IgD-negative memory B cell (primary cell): Measurements from ENCODE around the gene SLC5A6. TPM values are rescaled to one million over a fixed set of nuclear protein-coding genes. Genes with fewer than 3 reads are reported as not detected.

Source experiments
- H3K27ac Mint-ChIP-seq, 3 donors: one replicate each; pipeline ENCODE4 v1.8.0; 2020 to 2022; ENCODE audit warnings: mild to moderate bottlenecking in 3 of 3, mixed read lengths in 3 of 3, moderate library complexity in 1 of 3
- H3K27me3 Mint-ChIP-seq: one replicate; pipeline ENCODE4 v1.8.0; 2021; ENCODE audit warnings: mixed read lengths
- H3K36me3 Mint-ChIP-seq: one replicate; pipeline ENCODE4 v1.8.0; 2020; ENCODE audit warnings: mild to moderate bottlenecking, mixed read lengths
- H3K4me1 Mint-ChIP-seq, 3 donors: one replicate each; pipeline ENCODE4 v1.8.0; 2020 to 2022; ENCODE audit warnings: mixed read lengths in 3 of 3, mild to moderate bottlenecking in 1 of 3
- H3K4me3 Mint-ChIP-seq, 4 donors: one replicate each; pipeline ENCODE4 v1.8.0; 2020 to 2022; ENCODE audit warnings: mild to moderate bottlenecking in 4 of 4, mixed read lengths in 4 of 4, moderate library complexity in 3 of 4
- H3K9me3 Mint-ChIP-seq, 3 donors: one replicate each; pipeline ENCODE4 v1.8.0; 2020 to 2021; ENCODE audit warnings: mixed read lengths in 3 of 3, mild to moderate bottlenecking in 1 of 3
- polyA plus RNA-seq: library from polyadenylated mRNA; unstranded; fragments of 300-500 nt; fragmentation: Illumina TruSeq; gene quantifications from one replicate; pipeline ENCODE4 v1.2.3, GENCODE V29; 2021

The SLC5A6 gene
- polyA plus RNA-seq, 1 donor from 2014 or later = 20.3 TPM

- Mint-ChIP-seq H3K4me1 (peaks cover 13 to 22% (median 20%) of the 10 kb centered on the region in 3 donors), H3K27me3 (no peaks in the 10 kb centered on the region), H3K27ac (no peak overlapping the region), H3K4me3 (no peak overlapping the region), H3K9me3 (no peaks in the 10 kb centered on the region), H3K36me3 (peaks cover 6% of the 10 kb centered on the region)
Observed at GRCh38 chr2:27220091-27220490, 8.0 kb upstream of the SLC5A6 start.

- H3K27ac Mint-ChIP-seq = peak overlapping the region in 1 of 3 donors; percentile 88
- peak overlapping the region in 2 of 4 donors; percentile 77 to 89 for H3K4me3 Mint-ChIP-seq
- H3K27me3 Mint-ChIP-seq = no peaks in the 10 kb centered on the region
- peaks cover 3% of the 10 kb centered on the region for H3K36me3 Mint-ChIP-seq
- H3K9me3 Mint-ChIP-seq = no peaks in the 10 kb centered on the region
- H3K4me1 Mint-ChIP-seq = peaks cover 13 to 22% (median 20%) of the 10 kb centered on the region in 3 donors
Observed at GRCh38 chr2:27219091-27219490, 7.0 kb upstream of the SLC5A6 start.

GRCh38 chr2:27218614-27219013 is 6.5 kb upstream of the SLC5A6 start:
- Mint-ChIP-seq H3K9me3 (no peaks in the 10 kb centered on the region), H3K4me1 (peaks cover 14 to 23% (median 21%) of the 10 kb centered on the region in 3 donors), H3K36me3 (peaks cover 3% of the 10 kb centered on the region), H3K27me3 (no peaks in the 10 kb centered on the region), H3K4me3 (peak overlapping the region in 3 of 4 donors; percentile 77 to 89 (median 89)), H3K27ac (peak overlapping the region in 2 of 3 donors; percentile 2 to 88)

GRCh38 chr2:27217173-27218121 is 5.4 kb upstream of the SLC5A6 start, which contains the start of gene CAD:
TSS of gene CAD (plus strand) at chr2:27217369. CDS start at chr2:27217552, 183 bp downstream.
- no peaks in the 10 kb centered on the region for H3K27me3 Mint-ChIP-seq
- H3K36me3 Mint-ChIP-seq = peaks cover 4% of the 10 kb centered on the region
- H3K4me3 Mint-ChIP-seq = peak within 1 kb of the TSS; percentile 89 to 98 (median 92)
- peaks cover 22 to 32% (median 28%) of the 10 kb centered on the region in 3 donors for H3K4me1 Mint-ChIP-seq
- H3K27ac Mint-ChIP-seq = peak within 1 kb of the TSS; percentile 88 to 91 (median 89)
- H3K9me3 Mint-ChIP-seq = no peaks in the 10 kb centered on the region

GRCh38 chr2:27216416-27217137 is 4.5 kb upstream of the SLC5A6 start:
- no peaks in the 10 kb centered on the region for H3K9me3 Mint-ChIP-seq
- no peaks in the 10 kb centered on the region for H3K27me3 Mint-ChIP-seq
- H3K36me3 Mint-ChIP-seq = peaks cover 5% of the 10 kb centered on the region
- peak overlapping the region; percentile 88 to 91 (median 89) for H3K27ac Mint-ChIP-seq
- H3K4me3 Mint-ChIP-seq = peak overlapping the region; percentile 89 to 98 (median 92)
- peaks cover 23 to 32% (median 28%) of the 10 kb centered on the region in 3 donors for H3K4me1 Mint-ChIP-seq

- Mint-ChIP-seq H3K9me3 (no peaks in the 10 kb centered on the region), H3K4me3 (peak overlapping the region in 2 of 4 donors; percentile 32 to 89), H3K36me3 (peaks cover 2% of the 10 kb centered on the region), H3K4me1 (peaks cover 25 to 34% (median 27%) of the 10 kb centered on the region in 3 donors), H3K27ac (peak overlapping the region in 2 of 3 donors; percentile 64 to 88), H3K27me3 (no peaks in the 10 kb centered on the region)
Observed at GRCh38 chr2:27214941-27215340, 2.9 kb upstream of the SLC5A6 start.

GRCh38 chr2:27212626-27213471 is 781 bp upstream of the SLC5A6 start:
- Mint-ChIP-seq H3K27ac (peak overlapping the region; percentile 98 to 100 (median 99)), H3K36me3 (peaks cover 2% of the 10 kb centered on the region), H3K27me3 (no peaks in the 10 kb centered on the region), H3K9me3 (no peaks in the 10 kb centered on the region), H3K4me3 (peak overlapping the region; percentile 92 to 99 (median 96)), H3K4me1 (peaks cover 19 to 31% (median 20%) of the 10 kb centered on the region in 3 donors)

GRCh38 chr2:27211241-27211942 is 676 bp downstream of the SLC5A6 start:
- H3K36me3 Mint-ChIP-seq = peaks cover 2% of the 10 kb centered on the region
- H3K27ac Mint-ChIP-seq = peak overlapping the region; percentile 94 to 99 (median 98)
- no peaks in the 10 kb centered on the region for H3K9me3 Mint-ChIP-seq
- no peaks in the 10 kb centered on the region for H3K27me3 Mint-ChIP-seq
- peak overlapping the region; percentile 92 to 97 (median 94) for H3K4me3 Mint-ChIP-seq
- peaks cover 14 to 21% (median 18%) of the 10 kb centered on the region in 3 donors for H3K4me1 Mint-ChIP-seq

GRCh38 chr2:27209621-27210401 is 2.3 kb downstream of the SLC5A6 start:
- Mint-ChIP-seq H3K9me3 (no peaks in the 10 kb centered on the region), H3K27me3 (no peaks in the 10 kb centered on the region), H3K27ac (peak overlapping the region; percentile 73 to 92 (median 88)), H3K4me3 (peak overlapping the region; percentile 15 to 90 (median 66)), H3K36me3 (peaks cover 2% of the 10 kb centered on the region), H3K4me1 (peaks cover 14 to 20% (median 18%) of the 10 kb centered on the region in 3 donors)

GRCh38 chr2:27208486-27209050 is 3.5 kb downstream of the SLC5A6 start:
- Mint-ChIP-seq H3K27ac (peak overlapping the region in 1 of 3 donors; percentile 51), H3K4me1 (peaks cover 13 to 19% (median 16%) of the 10 kb centered on the region in 3 donors), H3K27me3 (no peaks in the 10 kb centered on the region), H3K4me3 (peak overlapping the region in 1 of 4 donors; percentile 90), H3K9me3 (no peaks in the 10 kb centered on the region), H3K36me3 (peaks cover 2% of the 10 kb centered on the region)

GRCh38 chr2:27206346-27206745 is 5.7 kb downstream of the SLC5A6 start:
- peaks cover 6 to 10% (median 8%) of the 10 kb centered on the region in 3 donors for H3K4me1 Mint-ChIP-seq
- H3K27me3 Mint-ChIP-seq = no peaks in the 10 kb centered on the region
- H3K36me3 Mint-ChIP-seq = no peaks in the 10 kb centered on the region
- H3K4me3 Mint-ChIP-seq = no peak overlapping the region
- H3K27ac Mint-ChIP-seq = peak overlapping the region in 1 of 3 donors; percentile 51
- H3K9me3 Mint-ChIP-seq = no peaks in the 10 kb centered on the region

GRCh38 chr2:27205206-27205605 is 6.9 kb downstream of the SLC5A6 start:
- Mint-ChIP-seq H3K4me1 (peaks cover 6 to 10% (median 8%) of the 10 kb centered on the region in 3 donors), H3K27ac (peak overlapping the region in 1 of 3 donors; percentile 51), H3K9me3 (no peaks in the 10 kb centered on the region), H3K4me3 (no peak overlapping the region), H3K27me3 (no peaks in the 10 kb centered on the region), H3K36me3 (peaks cover 1% of the 10 kb centered on the region)

- no peaks in the 10 kb centered on the region for H3K27me3 Mint-ChIP-seq
- H3K4me3 Mint-ChIP-seq = no peak overlapping the region
- peaks cover 1% of the 10 kb centered on the region for H3K36me3 Mint-ChIP-seq
- peaks cover 2 to 3% (median 3%) of the 10 kb centered on the region in 3 donors for H3K4me1 Mint-ChIP-seq
- H3K27ac Mint-ChIP-seq = peak overlapping the region in 1 of 3 donors; percentile 31
- H3K9me3 Mint-ChIP-seq = no peaks in the 10 kb centered on the region
Observed at GRCh38 chr2:27204566-27204965, 7.5 kb downstream of the SLC5A6 start.
